Stimulated activated CD8-positive, alpha-beta memory T cell treated with anti-CD3 and anti-CD28 coated beads, Interleukin-4, amount 100 ng/mL, for 4 hours (primary cell): ENCODE results near the gene SSPN.

Experiments
- DNase-seq, 2 donors: peaks; one replicate each; pipeline ENCODE4 v3.0.0-alpha.2; 2020; ENCODE audit warnings: low read depth in 2 of 2, low spot score in 1 of 2

SSPN gene

DNA sequence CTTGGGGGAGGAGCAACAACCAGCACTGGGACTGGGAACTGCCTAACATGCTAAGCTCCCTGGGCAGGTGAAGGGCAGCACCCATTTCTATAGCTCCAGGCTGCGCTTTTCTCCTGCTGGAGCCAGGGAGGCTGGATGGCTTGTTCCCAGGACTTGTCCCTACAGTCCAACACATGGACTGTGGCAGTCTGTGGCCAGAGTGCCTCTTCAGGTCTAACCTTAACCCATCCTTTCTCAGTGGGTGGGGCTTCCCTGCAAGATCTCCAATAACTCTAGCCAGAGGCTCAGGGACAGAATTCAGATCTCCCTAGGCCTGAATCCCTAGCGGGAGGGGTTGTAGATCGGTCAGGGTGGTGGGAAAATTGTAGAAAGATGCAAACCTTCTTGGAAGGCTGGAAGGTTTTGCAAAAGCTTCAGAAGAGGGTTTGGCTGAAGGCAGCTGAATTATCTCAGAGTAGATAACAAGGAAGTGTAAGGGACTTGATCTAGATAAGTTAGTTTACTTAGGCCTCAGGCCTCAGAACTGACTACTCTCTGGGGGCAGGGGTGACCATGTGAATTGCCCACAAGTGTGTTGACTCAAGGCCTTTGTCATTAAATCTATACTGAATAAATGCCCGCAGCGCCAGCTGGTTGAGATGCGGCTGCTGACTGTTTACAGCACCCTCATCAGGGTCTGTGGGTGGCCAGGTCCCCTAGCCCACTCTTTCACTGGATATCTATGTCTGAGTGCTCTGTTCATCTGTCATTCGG is 60.7 kb downstream of the SSPN start:
- DNase-seq, result no peak

DNA sequence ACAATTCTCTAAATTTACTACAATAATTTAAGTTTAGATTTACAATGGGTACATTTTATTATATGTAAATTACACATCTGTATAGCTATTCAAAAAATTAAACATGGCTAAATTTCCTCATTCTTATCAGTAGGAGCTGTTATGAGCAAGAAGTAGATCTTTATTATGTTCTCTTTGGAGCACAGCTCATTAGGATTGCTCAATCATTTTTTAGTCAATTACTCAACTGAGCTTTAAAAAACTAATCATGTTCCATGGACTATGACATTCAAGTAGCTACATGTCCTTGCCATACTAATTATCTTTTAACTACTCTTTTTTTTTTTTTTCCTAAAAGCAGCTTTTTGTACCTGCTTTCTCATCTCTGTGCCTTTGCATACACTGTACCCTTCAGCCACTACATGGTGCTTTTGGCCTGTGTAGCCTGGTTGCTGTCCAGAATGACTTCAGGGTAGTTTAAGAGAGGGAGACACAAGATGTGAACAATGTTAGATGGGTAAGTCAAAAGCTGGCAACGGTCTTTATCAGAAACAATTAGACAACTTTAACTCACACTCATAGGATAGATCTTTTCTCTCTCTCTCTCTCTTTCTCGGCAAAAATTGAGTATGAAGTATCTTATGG is 69.0 kb downstream of the SSPN start:
- no peak for DNase-seq

DNA sequence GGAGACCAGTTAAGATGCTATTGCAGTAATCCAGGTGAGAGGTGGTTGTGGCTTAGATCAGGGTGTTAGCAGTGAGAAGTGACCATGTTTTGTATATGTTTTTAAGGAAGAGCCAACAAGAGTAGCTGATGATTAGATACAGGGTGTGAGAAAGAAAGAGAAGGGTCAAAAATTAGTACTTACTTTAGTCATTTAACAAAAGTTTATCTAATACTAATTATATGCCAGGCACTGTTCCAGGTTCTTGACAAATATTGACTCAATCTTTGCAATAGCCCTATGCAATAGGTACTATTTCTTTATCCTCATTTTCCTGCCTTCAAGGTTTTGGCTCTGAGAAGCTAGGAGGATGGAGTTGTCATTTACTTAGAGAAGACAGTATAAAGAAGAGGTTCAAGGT is 70.2 kb downstream of the SSPN start:
- DNase-seq, result no peak

DNA sequence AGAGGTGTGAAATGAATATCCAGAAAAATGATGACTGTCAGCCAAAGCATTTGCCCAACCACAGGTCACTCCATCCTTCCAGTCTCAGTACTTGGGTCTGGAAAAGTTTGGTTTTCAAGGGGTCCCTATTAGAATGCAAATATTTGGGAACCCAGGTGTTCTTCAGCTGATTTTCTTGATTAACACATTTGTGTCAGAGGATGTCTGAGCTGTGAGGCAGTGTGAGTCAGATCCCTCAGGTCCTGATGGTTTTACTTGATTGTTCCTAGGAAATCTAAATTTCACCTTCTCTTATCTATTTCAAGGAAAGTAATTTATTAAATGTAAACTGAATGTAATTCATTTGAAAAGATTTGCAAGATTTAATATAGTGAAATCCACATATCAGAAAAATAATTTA is 71.5 kb downstream of the SSPN start:
- no peak for DNase-seq

DNA sequence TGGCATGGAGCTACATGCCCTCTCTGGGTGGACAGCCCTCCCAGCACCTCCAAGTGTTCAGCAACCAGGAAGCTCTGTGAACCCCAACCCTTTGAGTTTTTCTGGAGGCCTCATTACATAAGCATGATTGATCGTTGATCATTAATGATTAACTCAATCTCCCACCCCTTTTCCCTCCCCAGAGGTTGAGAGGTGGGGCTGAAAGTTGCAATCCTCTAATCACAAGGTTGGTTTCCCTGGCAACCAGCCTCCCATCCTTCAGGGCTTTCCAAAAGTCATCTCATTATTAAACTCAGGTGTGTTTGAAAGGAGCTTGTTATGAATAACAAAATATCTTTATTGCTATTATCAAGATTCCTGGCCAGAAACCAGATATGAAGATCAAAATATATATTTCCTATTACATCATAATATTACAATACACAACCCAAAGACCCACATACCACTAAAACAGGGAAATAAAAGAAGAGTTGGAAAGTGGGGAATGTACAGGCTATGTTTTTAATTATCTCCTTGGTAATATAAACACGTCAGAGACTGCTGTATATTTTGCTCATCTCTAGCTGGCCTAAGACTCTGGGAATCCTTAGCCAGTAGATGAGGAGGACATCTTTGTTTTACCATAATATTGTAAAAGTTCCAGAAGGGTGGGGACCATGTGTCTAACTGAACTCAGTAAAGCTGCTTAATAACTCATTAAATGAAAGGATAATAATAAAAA is 73.6 kb downstream of the SSPN start:
- no peak for DNase-seq

DNA sequence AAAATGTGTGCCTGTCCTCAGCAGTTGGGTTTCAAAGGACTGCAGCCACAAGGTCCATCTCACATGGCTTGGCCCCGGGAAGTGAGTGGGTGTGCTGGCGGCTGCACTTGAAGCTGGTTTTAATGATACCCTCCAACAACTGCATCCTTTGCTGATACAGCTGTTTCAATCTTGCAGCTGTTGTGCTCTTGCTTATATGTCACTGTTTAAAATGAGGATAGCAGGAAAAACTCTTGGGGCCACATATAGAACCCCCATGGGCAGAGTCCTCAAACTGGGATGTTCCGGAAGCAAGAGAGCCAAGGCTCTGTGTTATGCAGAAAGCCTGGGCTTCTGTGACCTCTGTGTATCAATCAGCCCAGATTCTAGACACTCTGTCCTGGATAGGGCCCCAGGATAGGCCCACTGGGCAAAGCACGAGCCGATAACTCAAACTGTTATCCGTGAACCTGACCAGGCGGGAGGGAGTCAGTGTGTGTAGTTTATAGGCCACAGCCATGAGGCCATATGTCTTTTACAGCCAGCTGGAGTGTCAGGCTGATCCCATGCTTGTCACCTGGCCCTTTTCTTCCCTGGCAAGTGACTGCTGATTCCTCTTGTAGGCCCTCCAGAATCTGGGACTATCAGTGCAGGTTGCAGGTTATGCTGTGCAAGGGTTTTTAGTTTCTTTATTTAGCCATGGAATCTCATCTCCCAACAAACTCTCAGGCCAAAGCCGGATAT is 74.3 kb downstream of the SSPN start:
- DNase-seq, result no peak

DNA sequence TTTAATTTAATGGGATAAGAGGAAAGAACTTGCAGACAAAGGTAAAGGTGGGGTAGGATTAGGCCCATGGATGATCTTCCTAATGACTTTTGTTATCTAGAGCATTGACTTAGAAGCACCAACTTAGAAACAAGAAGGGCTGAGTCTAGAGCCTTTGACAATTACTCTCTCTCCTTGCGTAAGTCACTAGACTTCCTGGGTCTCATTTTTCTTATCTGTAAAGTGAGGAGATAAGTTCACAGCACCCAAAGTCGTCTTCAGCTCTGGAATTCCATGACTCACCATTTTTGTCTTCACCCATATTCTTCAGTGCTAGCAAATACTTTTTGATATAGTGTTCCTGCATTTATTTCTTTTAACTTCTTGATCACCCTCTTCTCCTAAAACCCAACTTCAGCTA is 75.7 kb downstream of the SSPN start:
- no peak for DNase-seq

DNA sequence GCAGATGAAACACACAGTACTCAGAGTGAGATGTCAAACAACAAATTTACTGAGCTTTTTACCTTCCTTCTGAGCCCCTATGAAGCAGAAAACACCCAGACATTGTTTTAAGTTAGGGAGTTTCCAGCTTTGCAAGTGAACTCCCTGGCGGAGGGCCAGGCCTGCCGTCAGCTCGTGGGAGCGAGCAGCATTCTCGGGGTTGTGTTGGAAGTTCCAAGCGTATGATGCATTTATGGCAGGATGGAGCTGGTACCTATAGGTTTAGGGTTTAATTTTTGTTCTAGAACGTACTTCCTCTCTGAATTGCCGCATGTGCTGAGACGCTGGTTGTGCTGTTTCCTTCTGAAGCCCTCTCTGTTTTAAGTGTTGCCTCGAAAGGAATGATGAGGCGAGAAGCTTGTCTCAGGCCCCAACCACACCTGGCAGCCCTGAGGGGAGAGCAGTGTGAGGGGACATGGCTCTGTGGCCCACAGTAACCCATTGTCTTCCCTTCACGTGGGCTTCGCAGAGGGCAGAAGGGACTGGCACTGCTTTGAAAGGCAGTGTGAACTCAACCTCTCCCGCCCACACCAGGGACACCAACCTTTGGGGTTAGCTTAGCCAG is 76.6 kb downstream of the SSPN start:
- DNase-seq, result no peak

DNA sequence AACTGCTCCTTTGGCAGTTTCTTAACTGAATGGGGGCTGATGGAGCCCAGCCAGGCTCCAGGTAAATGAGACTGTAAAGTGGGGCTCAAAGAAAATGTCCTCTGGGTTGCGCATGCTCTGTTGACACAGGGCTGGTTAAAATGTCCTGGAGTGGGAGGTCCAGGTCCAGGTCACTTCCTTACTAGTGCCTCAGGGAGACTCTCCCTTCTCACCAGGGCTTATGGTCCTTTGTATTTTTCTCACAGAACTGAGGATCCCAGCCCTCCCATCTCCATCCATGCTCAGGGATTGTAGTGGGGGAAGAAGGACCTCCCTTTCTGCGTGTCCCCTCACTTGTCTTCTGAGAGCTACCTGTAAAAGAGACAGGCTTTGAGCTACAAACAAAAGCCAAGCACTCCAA is 77.5 kb downstream of the SSPN start:
- DNase-seq, result no peak

DNA sequence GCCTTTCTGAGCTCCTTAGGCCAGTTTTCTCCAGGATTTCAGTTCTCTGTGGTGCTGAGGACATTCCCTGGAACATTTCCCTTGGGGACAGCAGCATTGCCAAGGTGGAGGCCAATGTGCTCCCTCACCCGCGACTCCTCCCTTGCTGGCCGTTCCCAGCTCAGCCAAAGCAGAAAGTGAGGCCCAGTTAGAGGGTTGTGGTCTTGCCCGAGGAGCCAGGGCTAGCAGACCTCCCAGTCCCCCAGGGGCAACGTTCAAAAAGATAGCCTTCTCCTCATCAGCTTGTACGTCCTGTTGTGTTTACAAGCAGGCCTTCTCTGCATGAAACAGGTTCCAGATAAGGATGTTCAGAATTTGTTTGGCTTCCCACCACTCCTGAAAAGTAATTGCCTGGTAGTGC is 78.4 kb downstream of the SSPN start:
- DNase-seq, result no peak

DNA sequence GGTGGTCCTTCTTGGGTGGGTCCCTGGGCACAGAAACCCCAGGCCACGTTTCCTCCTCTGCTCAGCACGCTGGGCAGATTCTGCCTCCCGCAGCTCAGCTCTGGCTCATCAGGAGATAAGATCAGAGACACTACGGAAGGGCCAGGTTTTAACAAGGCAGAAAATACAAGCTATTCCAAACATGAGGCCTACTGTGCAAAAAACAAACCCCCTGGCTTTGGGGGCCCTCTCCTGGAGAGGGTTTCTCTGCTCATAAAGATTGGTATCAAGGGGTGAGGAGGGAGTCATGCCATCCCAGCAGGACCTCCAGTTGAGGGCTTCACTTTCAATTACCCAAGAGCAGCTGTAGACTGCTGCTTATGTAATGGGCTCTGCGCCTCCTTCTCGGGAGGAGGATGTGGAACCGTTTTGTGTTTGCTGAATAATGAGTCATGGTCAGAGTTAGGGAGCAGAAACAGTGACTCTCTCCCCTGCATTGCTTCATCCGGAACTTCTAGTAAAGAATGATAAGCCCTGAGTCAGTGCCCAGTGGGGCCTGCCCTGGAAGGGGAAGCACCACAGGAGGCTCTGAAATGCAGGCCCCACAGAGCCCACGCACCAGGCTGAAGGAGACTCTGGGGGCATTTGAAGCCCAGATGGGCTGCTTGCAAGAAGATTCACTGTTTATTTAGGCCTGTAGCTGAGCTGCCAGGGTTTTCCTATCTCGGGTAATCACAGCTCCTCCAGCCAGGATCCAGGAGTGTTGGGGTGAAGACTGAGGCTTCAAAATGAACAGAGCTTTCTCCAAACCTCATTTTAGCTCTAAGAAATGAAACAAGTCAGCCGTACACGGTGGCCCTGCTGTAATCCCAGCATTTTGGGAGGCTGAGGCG is 79.3 kb downstream of the SSPN start:
- DNase-seq, result peak in 1 of 2 donors; percentile 0

DNA sequence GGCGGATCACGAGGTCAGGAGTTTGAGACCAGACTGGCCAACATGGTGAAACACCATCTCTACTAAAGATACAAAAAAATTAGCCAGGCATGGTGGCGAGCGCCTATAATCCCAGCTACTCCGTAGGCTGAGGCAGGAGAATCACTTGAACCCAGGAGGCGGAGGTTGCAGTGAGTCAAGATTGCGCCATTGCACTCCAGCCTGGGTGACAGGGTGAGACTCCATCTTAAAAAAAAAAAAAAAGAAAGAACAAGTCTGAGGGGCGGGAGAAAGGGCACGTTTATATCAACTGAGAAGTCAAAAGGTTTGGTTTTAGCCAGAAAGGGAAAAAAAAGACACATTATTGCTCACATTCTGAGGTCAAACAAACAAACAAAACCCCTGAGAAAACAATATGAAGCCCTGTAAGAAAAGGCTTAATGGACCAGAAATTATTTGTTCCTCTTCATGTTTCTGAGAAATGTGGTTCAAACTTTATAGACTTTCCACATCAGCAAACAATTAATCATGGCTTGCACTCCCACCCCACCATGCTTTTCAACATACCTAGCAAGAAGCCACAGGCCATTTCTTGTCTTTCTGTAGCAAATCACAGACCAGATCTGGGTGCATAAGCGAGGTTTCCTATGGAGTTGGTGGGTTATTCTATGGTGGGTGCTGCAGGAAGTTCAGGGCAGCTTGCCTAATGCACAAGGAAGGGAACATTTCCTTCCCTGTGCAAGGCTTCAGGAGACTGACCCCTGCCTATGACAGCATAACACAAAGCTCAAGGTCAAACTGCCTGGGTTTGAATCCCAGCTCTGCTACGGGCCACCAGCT is 80.1 kb downstream of the SSPN start:
- DNase-seq, result no peak

DNA sequence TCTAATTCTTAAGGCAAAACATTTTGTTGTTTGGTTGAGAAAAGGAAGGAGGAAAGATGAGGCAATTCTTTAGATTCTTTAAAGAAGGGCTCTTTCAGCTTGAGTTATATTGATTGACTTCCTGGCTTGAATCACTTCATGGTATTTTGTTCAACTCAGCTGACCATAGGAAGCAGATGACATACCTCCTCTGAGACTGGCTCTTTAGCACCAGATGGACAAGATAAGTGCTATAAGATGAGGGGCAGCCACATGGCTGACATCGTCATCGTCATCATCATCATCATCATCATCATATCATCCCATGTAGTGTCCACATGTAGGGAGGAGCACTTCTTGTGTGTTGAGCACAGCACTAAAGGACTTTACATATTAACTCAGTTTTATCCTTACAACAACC is 81.3 kb downstream of the SSPN start:
- DNase-seq, result no peak

DNA sequence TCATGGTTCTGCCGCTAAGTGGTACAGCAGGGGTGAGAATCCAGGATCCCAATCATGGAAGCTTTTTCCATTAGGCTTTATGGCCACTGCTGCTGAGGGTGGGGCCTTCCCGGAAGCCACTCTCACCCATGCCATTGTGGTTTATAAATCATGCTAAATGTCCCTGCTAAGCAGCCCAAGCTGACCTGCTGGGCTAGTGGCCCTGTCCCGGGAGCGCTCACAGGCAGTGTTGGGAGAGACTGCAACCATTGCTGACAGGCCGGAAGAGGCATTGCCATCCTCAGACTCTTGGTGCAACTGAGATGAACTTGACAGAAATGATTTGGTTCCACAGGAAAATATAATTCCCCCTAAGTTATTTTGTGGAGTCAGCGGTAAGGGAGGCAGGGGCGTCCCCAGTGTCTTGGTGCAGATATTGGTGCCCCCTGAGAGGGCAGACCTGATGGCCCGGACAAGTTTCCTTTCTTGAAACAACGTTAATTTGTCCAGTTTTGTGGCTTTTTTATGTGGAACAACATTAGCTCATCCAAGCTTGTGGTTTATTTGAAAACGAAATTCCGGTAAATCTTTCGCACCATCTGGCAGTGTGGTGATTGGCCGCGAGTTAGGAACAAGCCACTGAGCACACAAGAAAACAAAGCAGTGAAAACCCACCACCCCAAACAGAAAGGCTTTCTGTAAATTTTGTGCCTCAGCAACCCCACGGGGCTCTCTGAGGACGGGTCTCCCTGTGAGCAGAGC is 82.3 kb downstream of the SSPN start:
- DNase-seq, result no peak

DNA sequence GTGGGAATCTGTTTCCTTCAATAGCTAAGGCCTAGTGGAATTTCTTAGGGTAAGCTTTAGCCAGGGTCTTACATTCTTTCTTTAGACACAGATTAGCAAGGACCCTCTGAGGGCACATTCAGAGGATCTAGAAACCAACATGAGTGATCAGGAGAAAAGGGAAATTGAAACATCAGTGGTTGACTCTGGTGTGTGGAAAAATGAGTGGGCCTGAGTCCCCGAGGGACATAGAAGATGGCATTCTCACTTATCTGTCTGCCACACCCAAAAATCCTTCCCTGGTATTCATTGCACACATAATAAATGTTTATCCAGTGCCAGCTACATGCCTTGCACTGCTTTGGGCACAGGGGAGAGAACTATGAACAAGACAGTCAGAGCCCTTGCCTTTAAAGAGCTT is 82.9 kb downstream of the SSPN start:
- no peak for DNase-seq

DNA sequence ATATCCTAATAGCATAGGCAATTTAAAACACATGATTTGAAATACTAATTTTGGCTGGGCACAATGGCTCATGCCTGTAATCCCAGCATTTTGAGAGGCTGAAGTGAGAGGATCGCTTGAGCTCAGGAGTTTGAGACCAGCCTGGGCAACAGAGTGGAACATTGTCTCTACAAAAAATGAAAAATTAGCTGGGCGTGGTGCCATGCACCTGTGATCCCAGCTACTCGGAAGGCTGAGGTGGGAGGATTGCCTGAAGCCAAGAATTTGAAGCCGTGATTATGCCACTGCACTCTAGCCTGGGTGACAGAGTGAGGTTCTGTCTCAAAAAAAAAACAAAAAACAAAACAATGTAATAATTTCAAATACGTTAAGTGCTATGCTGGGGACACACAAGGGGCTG is 83.3 kb downstream of the SSPN start:
- no peak for DNase-seq

DNA sequence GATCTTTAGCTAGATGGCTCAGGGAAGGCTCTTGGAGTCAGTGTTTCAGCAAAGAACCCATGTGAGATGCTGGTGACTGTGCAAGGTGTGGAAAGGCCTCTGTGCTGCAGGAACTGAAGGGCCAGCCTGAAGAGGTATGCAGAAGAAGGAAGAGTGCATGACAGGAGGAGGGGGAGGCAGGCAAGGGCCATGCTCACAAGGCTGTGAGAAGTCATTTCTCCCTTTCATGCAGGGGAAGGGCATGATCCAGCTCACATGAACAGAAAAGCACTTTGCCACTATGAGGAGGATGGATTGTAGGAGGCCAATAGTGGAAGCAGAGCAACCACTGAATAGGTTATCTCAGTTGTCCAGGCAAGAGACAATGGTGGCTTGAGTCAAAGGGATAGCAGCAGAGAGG is 83.7 kb downstream of the SSPN start:
- no peak for DNase-seq

DNA sequence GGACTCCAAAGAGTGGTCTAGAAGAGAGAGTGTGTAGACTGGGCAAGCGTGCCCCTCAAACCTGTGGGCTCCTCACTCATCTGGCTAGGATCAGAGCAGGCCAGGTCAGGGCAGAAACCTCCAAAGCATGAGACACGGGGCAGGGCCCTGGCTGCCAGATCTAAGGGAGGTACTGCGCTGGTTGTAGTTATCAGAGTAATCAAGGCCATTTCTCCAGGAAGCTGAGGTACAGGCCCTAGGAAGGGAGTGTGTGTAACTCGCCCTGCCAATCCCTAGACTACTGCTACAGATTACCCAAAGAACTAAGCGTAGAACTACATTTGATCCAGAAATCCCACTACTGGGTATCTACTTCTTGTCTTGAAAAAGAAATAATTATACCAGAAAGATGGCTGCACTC is 84.5 kb downstream of the SSPN start:
- no peak for DNase-seq

DNA sequence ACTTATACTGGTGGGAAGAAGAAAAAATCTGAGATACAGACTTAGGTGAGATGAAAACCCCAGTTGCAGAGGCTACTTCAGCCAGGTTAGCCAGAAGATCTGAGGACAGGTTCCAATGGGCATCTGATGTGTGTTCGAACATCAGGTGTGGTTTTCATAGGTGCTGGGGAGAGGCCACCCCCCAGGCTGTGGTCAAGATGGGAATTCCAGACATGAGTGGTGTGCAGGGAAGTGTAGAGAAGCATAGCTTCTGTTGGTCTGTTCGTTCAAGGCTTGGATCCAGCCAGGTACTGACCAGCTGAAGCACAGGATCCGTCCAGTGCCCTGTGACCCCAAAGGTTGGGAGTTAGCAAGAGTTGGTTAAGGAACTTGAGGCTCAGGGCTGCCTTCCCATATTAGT is 85.5 kb downstream of the SSPN start:
- DNase-seq, result no peak
